H1 (cell line): ENCODE results near the gene NID2. TPM values are rescaled to one million over a fixed set of nuclear protein-coding genes. Genes with fewer than 3 reads are reported as not detected.

Source experiments
- CTCF ChIA-PET: fragments of 300-600 bp; sonication (Branson Sonifier 250); formaldehyde crosslinking; loops from one replicate; lab custom pipeline; 2021; ENCODE audit not compliant: partially characterized antibody; lab: Charles Lee
- POLR2A ChIA-PET: fragments of 300-600 bp; sonication (Branson Sonifier 250); formaldehyde crosslinking; loops from one replicate; lab custom pipeline; 2021; ENCODE audit warnings: inconsistent platforms; ENCODE audit not compliant: partially characterized antibody; lab: Charles Lee
- DNase-seq, 2 experiments: peaks; one replicate each; pipeline versions ENCODE4 v3.0.0 to v3.0.0-alpha.2; 2010 to 2022; ENCODE audit warnings: low spot score in 2 of 2, low read depth in 1 of 2, mixed read lengths in 1 of 2
- FAIRE-seq: peaks from 2 replicates; lab custom pipeline; 2011; peaks lifted over from hg19 to GRCh38; lab: Jason Lieb, UNC
- H2AFZ ChIP-seq: 2 replicates; pipeline ENCODE4 v1.8.1; 2012; ENCODE audit warnings: low read length, inconsistent platforms
- H2AK5ac ChIP-seq: 2 replicates; pipeline ENCODE4 v1.6.1; 2013; ENCODE audit warnings: low read depth, low read length
- H2BK120ac ChIP-seq: replicated peaks from 2 replicates; pipeline ENCODE3; 2013; ENCODE audit warnings: low read depth, low read length, inconsistent platforms
- H2BK12ac ChIP-seq: 2 replicates; pipeline ENCODE4 v1.6.1; 2013; ENCODE audit warnings: low read depth, low read length
- H2BK15ac ChIP-seq: 2 replicates; pipeline ENCODE4 v1.6.1; 2013; ENCODE audit warnings: low read length
- H2BK20ac ChIP-seq: 2 replicates; pipeline ENCODE4 v1.6.1; 2013; ENCODE audit warnings: low read length
- H2BK5ac ChIP-seq: 2 replicates; pipeline ENCODE4 v1.6.1; 2013; ENCODE audit warnings: low read depth, low read length
- H3K14ac ChIP-seq: 2 replicates; pipeline ENCODE4 v1.6.1; 2013; ENCODE audit warnings: inconsistent platforms; ENCODE audit not compliant: insufficient read length
- H3K18ac ChIP-seq: 2 replicates; pipeline ENCODE4 v1.6.1; 2013; ENCODE audit warnings: low read length; ENCODE audit errors: extremely low read depth
- H3K23ac ChIP-seq: 2 replicates; pipeline ENCODE4 v1.6.1; 2013; ENCODE audit warnings: inconsistent platforms; ENCODE audit not compliant: insufficient read length
- H3K23me2 ChIP-seq: 2 replicates; pipeline ENCODE4 v1.6.1; 2013; ENCODE audit warnings: low read depth, low read length
- H3K27ac ChIP-seq: 2 replicates; pipeline ENCODE4 v1.6.1; 2011; ENCODE audit warnings: low read depth, low read length, inconsistent platforms
- H3K27me3 ChIP-seq, 4 experiments: replicated peaks in 1 of 4; 1 replicate in 1 of 4; 2 replicates in 3 of 4; pipeline versions ENCODE4 v1.6.1 to v1.8.1; 2011 to 2013; ENCODE audit warnings: low read length in 3 of 4, mild to moderate bottlenecking in 3 of 4, inconsistent platforms in 2 of 4, mixed read lengths in 2 of 4, moderate library complexity in 1 of 4; ENCODE audit not compliant: control insufficient read depth in 3 of 4, insufficient read depth in 3 of 4; ENCODE audit errors: extremely low read depth in 1 of 4
- H3K36me3 ChIP-seq, 4 experiments: 2 replicates each; pipeline versions ENCODE4 v1.6.1 to v1.8.1; 2011 to 2013; ENCODE audit warnings: mild to moderate bottlenecking in 4 of 4, low read length in 3 of 4, moderate library complexity in 2 of 4, control low read depth in 1 of 4, inconsistent platforms in 1 of 4; ENCODE audit not compliant: insufficient read depth in 4 of 4, control insufficient read depth in 2 of 4
- H3K4ac ChIP-seq: replicated peaks from 2 replicates; pipeline ENCODE3; 2013; ENCODE audit warnings: low read length, low read depth, mixed read lengths, inconsistent platforms; ENCODE audit not compliant: insufficient read length
- H3K4me1 ChIP-seq, 4 experiments: replicated peaks in 1 of 4; 1 replicate in 1 of 4; 2 replicates in 3 of 4; pipeline versions ENCODE4 v1.6.1 to v1.8.1; 2011 to 2013; ENCODE audit warnings: low read length in 3 of 4, inconsistent platforms in 2 of 4, mixed read lengths in 1 of 4; ENCODE audit not compliant: insufficient read depth in 4 of 4, control insufficient read depth in 3 of 4
- H3K4me2 ChIP-seq, 2 experiments: 2 replicates each; pipeline versions ENCODE4 v1.6.1 to v1.8.1; 2011 to 2013; ENCODE audit warnings: low read depth in 2 of 2, low read length in 2 of 2, control low read depth in 1 of 2, inconsistent platforms in 1 of 2, mild to moderate bottlenecking in 1 of 2; ENCODE audit not compliant: insufficient read depth in 1 of 2
- H3K4me3 ChIP-seq, 4 experiments: fragments of 200-600, 300-600 bp in 1 of 4; sonication (generic), shearing (Covaris generic), sonication (Bioruptor Twin) in 1 of 4; 2 replicates each; pipeline versions ENCODE4 v1.5.1 to v1.8.1; 2011 to 2016; ENCODE audit warnings: low read length in 4 of 4, low read depth in 3 of 4, control low read depth in 2 of 4, inconsistent platforms in 2 of 4, mild to moderate bottlenecking in 2 of 4, mixed read lengths in 1 of 4, moderate library complexity in 1 of 4; ENCODE audit not compliant: insufficient read depth in 2 of 4; ENCODE audit errors: extremely low read depth in 1 of 4
- H3K56ac ChIP-seq: replicated peaks from 2 replicates; pipeline ENCODE3; 2013; ENCODE audit warnings: low read depth, mild to moderate bottlenecking, mixed read lengths, low read length, inconsistent platforms; ENCODE audit not compliant: insufficient read length
- H3K79me1 ChIP-seq: 2 replicates; pipeline ENCODE4 v1.6.1; 2013; ENCODE audit warnings: low read depth, low read length, control low read depth
- H3K79me2 ChIP-seq, 2 experiments: 2 replicates each; pipeline versions ENCODE4 v1.6.1 to v1.8.1; 2012 to 2013; ENCODE audit warnings: low read length in 2 of 2, mild to moderate bottlenecking in 2 of 2, inconsistent platforms in 1 of 2; ENCODE audit not compliant: insufficient read depth in 2 of 2, control insufficient read depth in 1 of 2
- H3K9ac ChIP-seq, 4 experiments: replicated peaks in 1 of 4; 1 replicate in 1 of 4; 2 replicates in 3 of 4; pipeline versions ENCODE4 v1.6.1 to v1.8.1; 2011 to 2013; ENCODE audit warnings: low read depth in 3 of 4, low read length in 3 of 4, control low read depth in 2 of 4, mild to moderate bottlenecking in 2 of 4, moderate library complexity in 2 of 4, inconsistent platforms in 1 of 4; ENCODE audit errors: extremely low read depth in 1 of 4
- H3K9me3 ChIP-seq, 2 experiments: 2 replicates each; pipeline versions ENCODE4 v1.6.1 to v1.8.1; 2012 to 2013; ENCODE audit warnings: mild to moderate bottlenecking in 2 of 2, moderate library complexity in 2 of 2, control low read depth in 1 of 2, inconsistent platforms in 1 of 2, low read depth in 1 of 2, low read length in 1 of 2, mixed read lengths in 1 of 2; ENCODE audit not compliant: insufficient read depth in 2 of 2
- H4K20me1 ChIP-seq, 2 experiments: replicated peaks in 1 of 2; 2 replicates each; pipeline versions ENCODE3 to v1.8.1; 2011 to 2013; ENCODE audit warnings: inconsistent platforms in 2 of 2, low read length in 2 of 2, mild to moderate bottlenecking in 1 of 2; ENCODE audit not compliant: insufficient read depth in 2 of 2, control insufficient read depth in 1 of 2
- H4K5ac ChIP-seq: 2 replicates; pipeline ENCODE4 v1.6.1; 2013; ENCODE audit warnings: low read length, low read depth, mixed read lengths, inconsistent platforms; ENCODE audit not compliant: insufficient read length
- H4K8ac ChIP-seq: 2 replicates; pipeline ENCODE4 v1.8.0; 2013; ENCODE audit warnings: mild to moderate bottlenecking, moderate library complexity, low read length, inconsistent platforms; ENCODE audit not compliant: insufficient read depth; ENCODE audit errors: extremely low read depth
- H4K91ac ChIP-seq: replicated peaks from 2 replicates; pipeline ENCODE3; 2013; ENCODE audit warnings: low read length, mixed read lengths, inconsistent platforms; ENCODE audit not compliant: insufficient read length
- BACH1 ChIP-seq: IDR thresholded peaks from 2 replicates; pipeline ENCODE4 v1.6.1; 2012; ENCODE audit warnings: low read length, improper control_type of control experiment
- CBX5 ChIP-seq: fragments of 300-800, 300-1000 bp; sonication (generic); IDR thresholded peaks from 2 replicates; pipeline ENCODE4 v1.7.1; 2016; ENCODE audit warnings: antibody characterized with exemption, low read length, low read depth
- CTBP2 ChIP-seq: IDR thresholded peaks from 2 replicates; pipeline ENCODE4 v1.7.0; 2011; ENCODE audit warnings: borderline replicate concordance, mild to moderate bottlenecking, moderate library complexity, mixed read lengths, low read length; ENCODE audit not compliant: insufficient read depth, insufficient read length
- E2F6 ChIP-seq: IDR thresholded peaks from 2 replicates; pipeline ENCODE4 v1.6.1; 2012; ENCODE audit warnings: inconsistent platforms
- EP300 ChIP-seq, 2 experiments: IDR thresholded peaks; 1 replicate in 1 of 2; 2 replicates in 1 of 2; pipeline ENCODE4 v1.6.1; 2011 to 2012; ENCODE audit warnings: low read depth in 2 of 2, low read length in 2 of 2, mild to moderate bottlenecking in 2 of 2, borderline replicate concordance in 1 of 2, inconsistent platforms in 1 of 2, moderate library complexity in 1 of 2
- KDM4A ChIP-seq: IDR thresholded peaks from one replicate; pipeline ENCODE4 v1.7.1; 2012; ENCODE audit warnings: low read depth, mild to moderate bottlenecking, moderate library complexity, low read length, inconsistent platforms; ENCODE audit not compliant: severe bottlenecking
- PHF8 ChIP-seq: fragments of 200-600 bp; sonication (generic); conservative IDR thresholded peaks from 2 replicates; pipeline ENCODE4 v1.7.1; 2012; ENCODE audit warnings: low read depth, mild to moderate bottlenecking, inconsistent platforms, low read length, moderate library complexity
- POU5F1 ChIP-seq: IDR thresholded peaks from 2 replicates; pipeline ENCODE4 v1.6.1; 2011; ENCODE audit warnings: low read depth, mild to moderate bottlenecking, low read length, moderate library complexity
- SIRT6 ChIP-seq: IDR thresholded peaks from one replicate; pipeline ENCODE4 v1.7.1; 2012; ENCODE audit warnings: low read length, inconsistent platforms
- TEAD4 ChIP-seq: IDR thresholded peaks from 2 replicates; pipeline ENCODE4 v1.6.1; 2012; ENCODE audit warnings: low read depth, low read length, inconsistent platforms, mixed read lengths
- ZNF274 ChIP-seq: IDR thresholded peaks from 2 replicates; pipeline ENCODE4 v1.7.0; 2012; ENCODE audit warnings: low read length, borderline replicate concordance; ENCODE audit errors: extremely low read depth
- WGBS, 2 experiments: shearing (Covaris generic) in 1 of 2; methylation state at CpG; one replicate each; pipeline versions ENCODE4 v1.1.6 to v1.1.7; 2013 to 2015; ENCODE audit warnings: low lambda C conversion rate in 2 of 2, mixed read lengths in 2 of 2, inconsistent platforms in 1 of 2, low coverage in 1 of 2, missing lambda C conversion rate in 1 of 2; ENCODE audit not compliant: insufficient replicate concordance in 2 of 2, insufficient coverage in 1 of 2, insufficient read length in 1 of 2; ENCODE audit errors: extremely low coverage in 1 of 2, missing lambda C conversion rate in 1 of 2; 5-methylcytosine and 5-hydroxymethylcytosine counted together
- polyA plus RNA-seq, 7 experiments: library from polyadenylated mRNA; depleted of rRNA in 3 of 7; stranded (reverse) in 5 of 7; unstranded in 2 of 7; fragments of >200 nt in 5 of 7; fragments of 200-250 nt in 2 of 7; gene quantifications; 1 replicate in 5 of 7; 2 replicates in 1 of 7; 4 replicates in 1 of 7; pipeline versions ENCODE4 v1.2.1 to v1.2.3, GENCODE V29; 2011 to 2013; ENCODE audit warnings: missing spikeins in 2 of 7, mixed read lengths in 2 of 7
- total RNA-seq: library from RNA; stranded (reverse); fragmentation: NEBNext Ultra II Directional; extraction: Animal tissue kit (Norgen Biotek cat#: 25700); gene quantifications from 2 replicates; pipeline ENCODE4 v1.2.1, GENCODE V29; 2021

The NID2 gene
- total and polyA plus RNA-seq, 2 of the 8 experiments (the other 6 are each of a cell fraction or from before 2014, with no cell fraction given), result 6.1 to 12.6 TPM

- Histone ChIP-seq H3K56ac (no peak overlapping the region), H4K8ac (no peak overlapping the region), H3K23me2 (no peaks in the 10 kb centered on the region; the same call in 1 of the 2 replicates), H2AK5ac (no peak overlapping the region), H3K23ac (no peak overlapping the region), H3K79me2 (no peaks in the 10 kb centered on the region), H3K9ac (no peak overlapping the region), H3K18ac (no peak overlapping the region), H3K4me3 (no peak overlapping the region), H2BK120ac (no peak overlapping the region), H2BK5ac (no peak overlapping the region), H4K20me1 (no peaks in the 10 kb centered on the region), H3K9me3 (0 out of 4 replicates have a peak, but pooled peaks cover 0 to 3% of the 10 kb centered on the region in 2 experiments), H2AFZ (no peak overlapping the region), H3K14ac (no peak overlapping the region), H2BK20ac (no peak overlapping the region), H3K79me1 (no peaks in the 10 kb centered on the region), H3K4ac (no peak overlapping the region), H3K27ac (no peak overlapping the region), H4K5ac (no peak overlapping the region), H4K91ac (no peak overlapping the region), H3K4me2 (no peak overlapping the region), H3K36me3 (no peaks in the 10 kb centered on the region), H3K27me3 (no peaks in the 10 kb centered on the region), H2BK12ac (no peak overlapping the region), H2BK15ac (no peak overlapping the region), H3K4me1 (no peaks in the 10 kb centered on the region)
- FAIRE-seq, result no peak
- ChIA-PET CTCF (interaction anchor here (0.6 to 8.1 kb wide), 6 partner anchors 11 to 1214 kb away, joined by 3 to 70 read pairs (median 4); partner anchors contain the start of gene NID2), POLR2A (interaction anchor here (0.9 to 1.2 kb wide), 2 partner anchors 13 to 89 kb away, joined by 3 read pairs; partner anchors contain the start of gene NID2)
- no peak for DNase-seq
- 78% methylated on average over 3 of the region's 3 CpGs; no CpG with 5 or more reads in 1 of the 2 experiments for WGBS, 2 experiments
- no peak for TF ChIP-seq POU5F1
- TF ChIP-seq PHF8, result no peak
- no peak for TF ChIP-seq ZNF274
- TF ChIP-seq EP300 (IDR thresholded peaks at IDR 0.05; ENCODE audit: borderline replicate concordance in 1 of 2, low read depth in 2 of 2, low read length in 2 of 2), result no peak
- TF ChIP-seq TEAD4, result no peak
- no peak for TF ChIP-seq CBX5
- TF ChIP-seq SIRT6, result no peak
- TF ChIP-seq CTBP2, result no peak
- TF ChIP-seq E2F6, result no peak
- TF ChIP-seq KDM4A, result no peak
- TF ChIP-seq BACH1, result no peak
Observed at GRCh38 chr14:52081964-52082363, 13.1 kb upstream of the NID2 start.
